HG03442 (cell line): ENCODE measurements around the gene MAP4K2.

Experiments used
- ATAC-seq: cut with Tn5 transposase; IDR thresholded peaks from one replicate; pipeline ENCODE4 v1.9.1; 2021; ENCODE audit warnings: mild to moderate bottlenecking, moderate library complexity; ENCODE audit not compliant: unreplicated experiment

The MAP4K2 gene

GRCh38 chr11:64769283-64769682, 33.7 kb downstream of the MAP4K2 start:
- no peak for ATAC-seq

DNA sequence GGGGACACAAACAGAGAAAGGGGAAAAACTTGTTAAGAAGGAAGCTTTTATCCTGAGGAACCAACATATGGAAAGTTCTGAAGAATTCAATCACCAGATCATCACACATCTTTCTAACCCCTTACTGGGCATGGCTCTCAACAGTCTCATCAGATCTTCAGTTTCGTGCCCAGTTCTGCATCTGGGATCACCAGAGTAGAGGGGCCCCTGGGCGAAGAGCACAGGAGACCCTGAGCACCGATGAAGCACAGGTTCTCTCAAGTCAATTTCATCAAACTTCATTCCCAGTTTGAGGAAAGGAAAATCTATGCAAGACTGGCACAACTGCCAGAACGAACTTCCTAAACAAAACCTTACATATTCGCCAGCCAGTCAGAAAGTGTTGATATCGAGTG, 34.7 kb downstream of the MAP4K2 start:
- ATAC-seq, result no peak

- no peak for ATAC-seq
These were observed 35.4 kb downstream of the MAP4K2 start for GRCh38 chr11:64767344-64768299.

- no peak for ATAC-seq
These were observed 36.1 kb downstream of the MAP4K2 start for GRCh38 chr11:64766881-64767280.

- no peak for ATAC-seq
These were observed 37.0 kb downstream of the MAP4K2 start for GRCh38 chr11:64765851-64766665.

DNA sequence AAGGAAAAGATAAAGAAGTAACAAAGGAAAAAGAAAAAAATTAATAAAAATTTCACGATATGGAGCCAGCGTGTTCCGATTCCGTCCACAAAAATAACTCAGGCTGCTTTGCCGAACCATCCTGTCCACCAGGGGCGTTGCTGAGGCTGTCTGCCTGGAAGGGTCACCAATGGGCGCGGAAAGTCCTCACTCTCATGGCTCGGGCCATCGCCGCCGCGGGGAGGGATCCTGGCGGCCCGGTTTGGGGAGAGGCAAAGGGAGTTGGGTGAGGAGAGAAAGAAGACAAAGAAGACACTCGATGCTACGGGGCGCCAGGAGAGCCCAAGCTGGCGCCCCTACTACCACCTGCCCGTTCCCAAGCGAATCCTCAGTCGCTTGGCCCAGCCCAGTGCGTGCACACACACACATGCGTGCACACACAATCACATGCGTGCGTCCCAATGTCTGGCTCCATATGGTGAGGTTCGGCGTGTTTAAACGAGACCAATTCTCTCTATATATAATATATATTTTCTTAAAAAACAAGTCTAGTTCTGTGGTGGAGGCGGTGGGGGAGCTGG, 37.6 kb downstream of the MAP4K2 start:
- ATAC-seq, result no peak

- ATAC-seq, result no peak
These were observed 38.3 kb downstream of the MAP4K2 start for GRCh38 chr11:64764753-64765152.

- no peak for ATAC-seq
These were observed 38.9 kb downstream of the MAP4K2 start for GRCh38 chr11:64764040-64764611.

- ATAC-seq, result no peak
These were observed 39.4 kb downstream of the MAP4K2 start for GRCh38 chr11:64763526-64764039.

DNA sequence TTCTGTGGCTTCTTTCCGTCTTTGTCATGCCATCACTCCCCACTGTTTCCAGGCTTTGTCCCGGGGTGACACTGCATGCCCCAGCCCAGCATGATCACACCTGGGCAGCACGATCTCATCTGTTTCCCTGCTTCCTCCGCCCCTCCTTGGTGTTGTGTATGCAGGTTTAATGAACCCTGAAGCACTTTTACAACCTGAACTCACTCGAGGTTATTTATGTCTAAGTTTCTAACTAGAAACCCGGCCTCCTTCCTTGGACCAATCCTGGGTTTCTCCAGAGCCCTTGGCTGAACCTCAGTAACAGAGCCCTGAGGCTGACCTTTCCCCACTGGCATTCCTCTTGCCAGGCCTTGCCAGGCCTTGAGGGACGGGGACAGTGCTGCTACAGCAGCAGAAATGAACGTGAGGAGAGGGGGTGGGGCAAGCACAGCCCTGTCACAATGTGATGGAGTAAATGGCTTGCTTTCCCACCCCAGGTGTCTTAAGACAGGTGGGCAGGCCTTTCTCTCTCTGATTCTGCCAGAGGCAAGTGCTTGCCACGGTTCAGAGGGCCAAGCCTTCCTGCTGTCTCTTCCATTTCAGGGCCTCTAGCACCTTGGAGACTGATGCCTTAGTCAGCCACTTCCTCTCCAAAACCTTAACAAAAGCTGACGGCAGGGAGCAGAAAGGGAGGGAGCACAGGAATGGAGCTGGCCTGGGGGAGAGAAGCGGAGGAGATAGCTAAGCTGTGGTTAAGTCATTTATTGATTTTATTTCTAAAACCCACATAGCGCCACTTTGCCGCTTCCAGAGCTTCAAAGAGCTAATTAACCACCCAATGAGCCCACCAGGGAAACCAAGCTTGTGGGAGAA, 40.1 kb downstream of the MAP4K2 start:
- ATAC-seq, result no peak

- no peak for ATAC-seq
These were observed 40.7 kb downstream of the MAP4K2 start for GRCh38 chr11:64762277-64762673.

DNA sequence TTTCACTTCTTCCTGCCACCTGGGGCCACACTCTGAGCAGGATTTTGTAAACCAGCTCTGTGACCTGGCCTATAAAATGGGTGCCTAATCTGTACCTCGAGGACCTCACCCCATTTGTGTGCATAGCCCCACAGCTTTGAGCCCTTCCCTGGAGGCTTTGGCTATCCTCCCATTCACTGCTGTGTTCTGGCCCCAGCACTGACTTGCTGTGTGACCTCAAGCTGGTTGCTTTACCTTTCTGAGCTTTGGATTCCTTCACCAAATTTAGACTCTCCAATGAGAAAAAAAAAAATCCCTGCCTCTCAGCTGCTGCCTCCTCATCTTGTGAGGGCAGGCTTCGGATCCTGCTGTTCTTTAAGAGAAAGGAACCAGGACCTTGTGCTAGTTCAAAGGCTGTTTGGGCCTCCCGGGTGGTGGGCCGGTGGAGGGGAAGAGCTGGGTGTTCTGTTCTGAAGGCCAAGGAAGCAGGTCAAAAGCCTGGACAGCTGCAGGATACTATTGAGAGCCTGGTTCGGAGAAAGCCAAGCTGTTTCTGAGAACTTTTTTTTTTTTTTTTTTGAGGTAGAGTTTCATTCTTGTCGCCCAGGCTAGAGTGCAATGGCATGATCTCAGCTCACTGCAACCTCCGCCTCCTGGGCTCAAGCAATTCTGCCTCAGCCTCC, 42.1 kb downstream of the MAP4K2 start:
- ATAC-seq, result no peak

GRCh38 chr11:64759722-64760719, 43.0 kb downstream of the MAP4K2 start, which contains the start of gene PYGM:
Gene PYGM, minus strand, starts transcription at chr11:64759974. Its CDS starts 76 bp downstream, at chr11:64759898.
- no peak for ATAC-seq

DNA sequence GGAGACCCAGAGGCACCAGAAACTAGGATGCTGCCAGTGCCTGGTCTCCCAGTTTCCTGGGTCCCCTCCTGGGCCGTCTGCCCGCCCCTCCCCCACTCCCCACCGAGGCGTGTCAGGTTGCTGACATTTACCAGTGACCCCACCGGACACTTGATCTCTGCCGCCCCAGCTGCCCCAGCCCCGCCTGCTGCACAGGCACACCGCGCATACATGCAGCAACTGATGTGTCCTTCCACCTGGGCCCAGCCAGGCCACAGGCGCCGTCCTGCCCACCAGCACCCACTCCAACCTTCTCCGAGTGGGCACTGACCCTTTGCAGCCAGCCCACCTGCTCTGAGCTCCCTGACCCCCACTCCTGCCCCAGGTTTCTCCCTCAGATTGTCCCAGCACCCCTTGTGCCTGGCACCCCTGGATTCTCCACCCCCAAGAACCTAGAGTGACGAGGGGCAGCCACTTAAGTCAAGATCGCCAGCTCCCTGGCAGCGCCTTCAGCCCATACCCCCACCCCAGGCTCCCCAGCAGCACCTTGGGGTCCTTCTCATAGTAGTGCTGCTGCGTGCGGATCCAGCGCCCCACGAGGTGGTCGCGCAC, 43.8 kb downstream of the MAP4K2 start:
- ATAC-seq, result no peak

GRCh38 chr11:64758330-64759079, 44.5 kb downstream of the MAP4K2 start:
- ATAC-seq, result no peak

DNA sequence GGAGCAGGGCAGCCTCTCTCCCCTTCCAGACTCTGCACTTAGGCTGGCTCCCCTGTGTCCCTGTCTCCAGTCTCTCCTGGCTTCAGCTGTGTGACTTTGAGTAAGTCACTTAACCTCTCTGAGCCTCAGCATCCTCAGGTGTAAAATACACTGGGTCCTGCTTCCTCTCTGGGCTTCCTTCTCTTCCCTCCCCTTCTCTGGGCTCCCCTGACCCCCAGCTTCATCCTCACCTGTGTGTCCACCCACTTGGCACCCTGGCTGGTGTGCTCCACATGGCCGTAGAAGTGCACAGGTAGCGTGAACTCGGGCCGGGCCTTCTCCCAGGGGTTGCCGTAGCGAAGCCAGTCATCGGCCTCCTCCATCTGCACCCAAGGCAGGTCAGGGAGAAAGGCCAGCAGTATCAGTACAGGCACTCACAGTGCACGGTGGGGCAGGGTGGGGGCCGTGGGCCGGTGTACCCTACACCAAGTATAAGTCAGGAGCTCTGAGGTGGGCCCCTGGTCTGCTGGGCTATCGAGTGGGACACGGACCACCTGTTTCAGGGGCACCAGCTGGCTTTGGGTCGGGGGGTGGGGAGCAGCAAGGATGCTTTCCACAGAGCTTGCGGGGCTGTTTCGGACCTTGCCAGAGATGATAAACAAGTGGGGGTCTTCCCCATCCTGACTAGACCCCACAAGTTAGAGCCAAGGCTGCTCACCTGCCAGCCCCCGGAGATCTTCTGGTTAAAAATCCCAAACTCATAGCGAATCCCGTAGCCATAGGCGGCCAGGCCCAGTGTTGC, 45.3 kb downstream of the MAP4K2 start:
- no peak for ATAC-seq
